ENCODE data around the gene XRN2. TPM values are rescaled to one million over a fixed set of nuclear protein-coding genes. Genes with fewer than 3 reads are reported as not detected.
"Not testable (repeated sequence)": the region's sequence is repeated elsewhere in the genome, so short reads cannot be mapped to it uniquely, and the experiment has no call there.

XRN2 gene
- total RNA-seq, 1 donor from 2014 or later: 87.7 TPM

- peaks cover 9% of the 10 kb centered on the region for H3K36me3 Mint-ChIP-seq (ENCODE audit: low read depth)
- peak overlapping the region; percentile 56 for H3K4me3 Mint-ChIP-seq (ENCODE audit: low read depth)
- peaks cover 20% of the 10 kb centered on the region for H3K4me1 Mint-ChIP-seq (ENCODE audit: low read depth)
- DNase-seq (ENCODE audit: low spot score): peak; percentile 24
- intact Hi-C loops (cut with micrococcal nuclease): loop anchor here (1.0 to 10.0 kb wide), 2 partner anchors 111 to 1031 kb away; partner anchors contain the start of gene INSM1
- peak overlapping the region; percentile 46 for H3K27ac Mint-ChIP-seq
- H3K27me3 Mint-ChIP-seq (ENCODE audit: low read depth): peaks cover 74% of the 10 kb centered on the region
- H3K9me3 Mint-ChIP-seq: no peaks in the 10 kb centered on the region
Observed at GRCh38 chr20:21395666-21396598, 92.8 kb downstream of the XRN2 start.

GRCh38 chr20:21396599-21397340 lies 93.6 kb downstream of the XRN2 start:
- intact Hi-C loops (cut with micrococcal nuclease): loop anchor here (10.0 kb wide), 1 partner anchor 1032 kb away; the partner anchor contains the start of gene INSM1
- Mint-ChIP-seq H3K4me1 (ENCODE audit: low read depth) (peaks cover 18% of the 10 kb centered on the region), H3K27me3 (ENCODE audit: low read depth) (peaks cover 76% of the 10 kb centered on the region), H3K27ac (no peak overlapping the region), H3K9me3 (no peaks in the 10 kb centered on the region), H3K36me3 (ENCODE audit: low read depth) (peaks cover 4% of the 10 kb centered on the region), H3K4me3 (ENCODE audit: low read depth) (no peak overlapping the region)
- DNase-seq (ENCODE audit: low spot score): no peak

GRCh38 chr20:21397341-21398108 lies 94.4 kb downstream of the XRN2 start, which contains the start of gene NKX2-4:
Gene NKX2-4 (minus strand): TSS chr20:21397526. CDS start chr20:21397399, 127 bp downstream.
- DNase-seq (ENCODE audit: low spot score): no peak
- H3K27ac Mint-ChIP-seq: no peak within 1 kb of the TSS
- H3K27me3 Mint-ChIP-seq (ENCODE audit: low read depth): peaks cover 74% of the 10 kb centered on the region
- peaks cover 12% of the 10 kb centered on the region for H3K4me1 Mint-ChIP-seq (ENCODE audit: low read depth)
- no peaks in the 10 kb centered on the region for H3K9me3 Mint-ChIP-seq
- no peaks in the 10 kb centered on the region for H3K36me3 Mint-ChIP-seq (ENCODE audit: low read depth)
- peak within 1 kb of the TSS; percentile 27 for H3K4me3 Mint-ChIP-seq (ENCODE audit: low read depth)
- intact Hi-C loops (cut with micrococcal nuclease): loop anchor here (2.0 to 10.0 kb wide), 3 partner anchors 295 to 1033 kb away; partner anchors contain the start of genes INSM1 and PAX1

- no peak overlapping the region for H3K27ac Mint-ChIP-seq
Observed at GRCh38 chr20:21398109-21399004, 95.2 kb downstream of the XRN2 start.

GRCh38 chr20:21399005-21399475 lies 95.9 kb downstream of the XRN2 start:
- H3K4me3 Mint-ChIP-seq (ENCODE audit: low read depth): no peak overlapping the region
- DNase-seq (ENCODE audit: low spot score): no peak
- intact Hi-C loops (cut with micrococcal nuclease): loop anchor here (2.0 to 10.0 kb wide), 3 partner anchors 296 to 1034 kb away; partner anchors contain the start of genes INSM1 and PAX1
- H3K36me3 Mint-ChIP-seq (ENCODE audit: low read depth): no peaks in the 10 kb centered on the region
- no peak overlapping the region for H3K27ac Mint-ChIP-seq
- peaks cover 10% of the 10 kb centered on the region for H3K4me1 Mint-ChIP-seq (ENCODE audit: low read depth)
- H3K9me3 Mint-ChIP-seq: no peaks in the 10 kb centered on the region
- peaks cover 70% of the 10 kb centered on the region for H3K27me3 Mint-ChIP-seq (ENCODE audit: low read depth)

More at GRCh38 chr20:21398109-21399004, 95.2 kb downstream of the XRN2 start:
- intact Hi-C loops (cut with micrococcal nuclease): loop anchor here (2.0 to 10.0 kb wide), 3 partner anchors 296 to 1034 kb away; partner anchors contain the start of genes INSM1 and PAX1
- DNase-seq (ENCODE audit: low spot score): no peak
- peaks cover 71% of the 10 kb centered on the region for H3K27me3 Mint-ChIP-seq (ENCODE audit: low read depth)
- H3K9me3 Mint-ChIP-seq: no peaks in the 10 kb centered on the region
- no peaks in the 10 kb centered on the region for H3K36me3 Mint-ChIP-seq (ENCODE audit: low read depth)
- peaks cover 10% of the 10 kb centered on the region for H3K4me1 Mint-ChIP-seq (ENCODE audit: low read depth)
- H3K4me3 Mint-ChIP-seq (ENCODE audit: low read depth): peak overlapping the region; percentile 27

GRCh38 chr20:21411725-21412124 lies 108.6 kb downstream of the XRN2 start:
- H3K27me3 Mint-ChIP-seq (ENCODE audit: low read depth): peaks cover 35% of the 10 kb centered on the region
- H3K9me3 Mint-ChIP-seq: no peaks in the 10 kb centered on the region
- no peak overlapping the region for H3K27ac Mint-ChIP-seq

GRCh38 chr20:21413996-21414395 lies 110.9 kb downstream of the XRN2 start:
- DNase-seq (ENCODE audit: low spot score); H3K27ac Mint-ChIP-seq; H3K36me3 Mint-ChIP-seq (ENCODE audit: low read depth); H3K4me1 Mint-ChIP-seq (ENCODE audit: low read depth); H3K9me3 Mint-ChIP-seq; H3K4me3 Mint-ChIP-seq (ENCODE audit: low read depth); intact Hi-C loops (cut with micrococcal nuclease): not testable (repeated sequence)
- H3K27me3 Mint-ChIP-seq (ENCODE audit: low read depth): peaks cover 38% of the 10 kb centered on the region

More at GRCh38 chr20:21411725-21412124, 108.6 kb downstream of the XRN2 start:
- intact Hi-C loops (cut with micrococcal nuclease): no loop called here
- H3K36me3 Mint-ChIP-seq (ENCODE audit: low read depth): no peaks in the 10 kb centered on the region
- H3K4me1 Mint-ChIP-seq (ENCODE audit: low read depth): no peaks in the 10 kb centered on the region
- DNase-seq (ENCODE audit: low spot score): no peak
- H3K4me3 Mint-ChIP-seq (ENCODE audit: low read depth): no peak overlapping the region

GRCh38 chr20:21419147-21419546 lies 116.0 kb downstream of the XRN2 start:
- H3K4me3 Mint-ChIP-seq (ENCODE audit: low read depth); H3K4me1 Mint-ChIP-seq (ENCODE audit: low read depth); H3K9me3 Mint-ChIP-seq; intact Hi-C loops (cut with micrococcal nuclease); H3K27ac Mint-ChIP-seq; H3K36me3 Mint-ChIP-seq (ENCODE audit: low read depth); DNase-seq (ENCODE audit: low spot score): not testable (repeated sequence)
- peaks cover 19% of the 10 kb centered on the region for H3K27me3 Mint-ChIP-seq (ENCODE audit: low read depth)

- Mint-ChIP-seq H3K27me3 (ENCODE audit: low read depth) (peaks cover 5% of the 10 kb centered on the region), H3K4me3 (ENCODE audit: low read depth) (no peak overlapping the region), H3K9me3 (peaks cover 25% of the 10 kb centered on the region), H3K27ac (no peak overlapping the region), H3K36me3 (ENCODE audit: low read depth) (no peaks in the 10 kb centered on the region), H3K4me1 (ENCODE audit: low read depth) (no peaks in the 10 kb centered on the region)
- no peak for DNase-seq (ENCODE audit: low spot score)
- intact Hi-C loops (cut with micrococcal nuclease): no loop called here
Observed at GRCh38 chr20:21421601-21422236, 118.6 kb downstream of the XRN2 start.

GRCh38 chr20:21423712-21424111 lies 120.6 kb downstream of the XRN2 start:
- H3K27me3 Mint-ChIP-seq (ENCODE audit: low read depth); H3K4me1 Mint-ChIP-seq (ENCODE audit: low read depth); intact Hi-C loops (cut with micrococcal nuclease); H3K4me3 Mint-ChIP-seq (ENCODE audit: low read depth); H3K36me3 Mint-ChIP-seq (ENCODE audit: low read depth); DNase-seq (ENCODE audit: low spot score); H3K27ac Mint-ChIP-seq: not testable (repeated sequence)
- peaks cover 25% of the 10 kb centered on the region for H3K9me3 Mint-ChIP-seq

- Mint-ChIP-seq H3K27me3 (ENCODE audit: low read depth) (peaks cover 4% of the 10 kb centered on the region), H3K27ac (no peak overlapping the region), H3K9me3 (peaks cover 25% of the 10 kb centered on the region), H3K4me3 (ENCODE audit: low read depth) (no peak overlapping the region), H3K4me1 (ENCODE audit: low read depth) (no peaks in the 10 kb centered on the region), H3K36me3 (ENCODE audit: low read depth) (no peaks in the 10 kb centered on the region)
- no peak for DNase-seq (ENCODE audit: low spot score)
- intact Hi-C loops (cut with micrococcal nuclease): no loop called here
Observed at GRCh38 chr20:21424846-21425245, 121.7 kb downstream of the XRN2 start.

Measured in activated T-helper 2 cell treated with anti-CD3 and anti-CD28 coated beads, Interferon-gamma antibody, Interleukin-2, Interleukin-4, amounts not matched to agents 10 μg/mL and 5 μg/mL and 100 μg/mL, durations not matched to agents 14 hours and 24 hours and 36 hours (primary cell).